ENCODE results near the gene ROCK2.

GRCh38 chr2:11340717-11341116, 3.7 kb downstream of the ROCK2 start:
- TF ChIP-seq, protein P1, sequence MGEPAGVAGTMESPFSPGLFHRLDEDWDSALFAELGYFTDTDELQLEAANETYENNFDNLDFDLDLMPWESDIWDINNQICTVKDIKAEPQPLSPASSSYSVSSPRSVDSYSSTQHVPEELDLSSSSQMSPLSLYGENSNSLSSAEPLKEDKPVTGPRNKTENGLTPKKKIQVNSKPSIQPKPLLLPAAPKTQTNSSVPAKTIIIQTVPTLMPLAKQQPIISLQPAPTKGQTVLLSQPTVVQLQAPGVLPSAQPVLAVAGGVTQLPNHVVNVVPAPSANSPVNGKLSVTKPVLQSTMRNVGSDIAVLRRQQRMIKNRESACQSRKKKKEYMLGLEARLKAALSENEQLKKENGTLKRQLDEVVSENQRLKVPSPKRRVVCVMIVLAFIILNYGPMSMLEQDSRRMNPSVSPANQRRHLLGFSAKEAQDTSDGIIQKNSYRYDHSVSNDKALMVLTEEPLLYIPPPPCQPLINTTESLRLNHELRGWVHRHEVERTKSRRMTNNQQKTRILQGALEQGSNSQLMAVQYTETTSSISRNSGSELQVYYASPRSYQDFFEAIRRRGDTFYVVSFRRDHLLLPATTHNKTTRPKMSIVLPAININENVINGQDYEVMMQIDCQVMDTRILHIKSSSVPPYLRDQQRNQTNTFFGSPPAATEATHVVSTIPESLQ (CRISPR knock-in tag; IDR thresholded peaks at IDR 0.05): no peak
- TF ChIP-seq, protein P2, sequence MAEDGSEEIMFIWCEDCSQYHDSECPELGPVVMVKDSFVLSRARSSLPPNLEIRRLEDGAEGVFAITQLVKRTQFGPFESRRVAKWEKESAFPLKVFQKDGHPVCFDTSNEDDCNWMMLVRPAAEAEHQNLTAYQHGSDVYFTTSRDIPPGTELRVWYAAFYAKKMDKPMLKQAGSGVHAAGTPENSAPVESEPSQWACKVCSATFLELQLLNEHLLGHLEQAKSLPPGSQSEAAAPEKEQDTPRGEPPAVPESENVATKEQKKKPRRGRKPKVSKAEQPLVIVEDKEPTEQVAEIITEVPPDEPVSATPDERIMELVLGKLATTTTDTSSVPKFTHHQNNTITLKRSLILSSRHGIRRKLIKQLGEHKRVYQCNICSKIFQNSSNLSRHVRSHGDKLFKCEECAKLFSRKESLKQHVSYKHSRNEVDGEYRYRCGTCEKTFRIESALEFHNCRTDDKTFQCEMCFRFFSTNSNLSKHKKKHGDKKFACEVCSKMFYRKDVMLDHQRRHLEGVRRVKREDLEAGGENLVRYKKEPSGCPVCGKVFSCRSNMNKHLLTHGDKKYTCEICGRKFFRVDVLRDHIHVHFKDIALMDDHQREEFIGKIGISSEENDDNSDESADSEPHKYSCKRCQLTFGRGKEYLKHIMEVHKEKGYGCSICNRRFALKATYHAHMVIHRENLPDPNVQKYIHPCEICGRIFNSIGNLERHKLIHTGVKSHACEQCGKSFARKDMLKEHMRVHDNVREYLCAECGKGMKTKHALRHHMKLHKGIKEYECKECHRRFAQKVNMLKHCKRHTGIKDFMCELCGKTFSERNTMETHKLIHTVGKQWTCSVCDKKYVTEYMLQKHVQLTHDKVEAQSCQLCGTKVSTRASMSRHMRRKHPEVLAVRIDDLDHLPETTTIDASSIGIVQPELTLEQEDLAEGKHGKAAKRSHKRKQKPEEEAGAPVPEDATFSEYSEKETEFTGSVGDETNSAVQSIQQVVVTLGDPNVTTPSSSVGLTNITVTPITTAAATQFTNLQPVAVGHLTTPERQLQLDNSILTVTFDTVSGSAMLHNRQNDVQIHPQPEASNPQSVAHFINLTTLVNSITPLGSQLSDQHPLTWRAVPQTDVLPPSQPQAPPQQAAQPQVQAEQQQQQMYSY (CRISPR knock-in tag; IDR thresholded peaks at IDR 0.05): no peak
- TF ChIP-seq, protein P3, sequence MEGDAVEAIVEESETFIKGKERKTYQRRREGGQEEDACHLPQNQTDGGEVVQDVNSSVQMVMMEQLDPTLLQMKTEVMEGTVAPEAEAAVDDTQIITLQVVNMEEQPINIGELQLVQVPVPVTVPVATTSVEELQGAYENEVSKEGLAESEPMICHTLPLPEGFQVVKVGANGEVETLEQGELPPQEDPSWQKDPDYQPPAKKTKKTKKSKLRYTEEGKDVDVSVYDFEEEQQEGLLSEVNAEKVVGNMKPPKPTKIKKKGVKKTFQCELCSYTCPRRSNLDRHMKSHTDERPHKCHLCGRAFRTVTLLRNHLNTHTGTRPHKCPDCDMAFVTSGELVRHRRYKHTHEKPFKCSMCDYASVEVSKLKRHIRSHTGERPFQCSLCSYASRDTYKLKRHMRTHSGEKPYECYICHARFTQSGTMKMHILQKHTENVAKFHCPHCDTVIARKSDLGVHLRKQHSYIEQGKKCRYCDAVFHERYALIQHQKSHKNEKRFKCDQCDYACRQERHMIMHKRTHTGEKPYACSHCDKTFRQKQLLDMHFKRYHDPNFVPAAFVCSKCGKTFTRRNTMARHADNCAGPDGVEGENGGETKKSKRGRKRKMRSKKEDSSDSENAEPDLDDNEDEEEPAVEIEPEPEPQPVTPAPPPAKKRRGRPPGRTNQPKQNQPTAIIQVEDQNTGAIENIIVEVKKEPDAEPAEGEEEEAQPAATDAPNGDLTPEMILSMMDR (IDR thresholded peaks at IDR 0.05): no peak
- no peak for TF ChIP-seq ETV6 (CRISPR knock-in tag; IDR thresholded peaks at IDR 0.05)
- no peak for TF ChIP-seq MAX (CRISPR knock-in tag; IDR thresholded peaks at IDR 0.05)
- TF ChIP-seq, protein P4, sequence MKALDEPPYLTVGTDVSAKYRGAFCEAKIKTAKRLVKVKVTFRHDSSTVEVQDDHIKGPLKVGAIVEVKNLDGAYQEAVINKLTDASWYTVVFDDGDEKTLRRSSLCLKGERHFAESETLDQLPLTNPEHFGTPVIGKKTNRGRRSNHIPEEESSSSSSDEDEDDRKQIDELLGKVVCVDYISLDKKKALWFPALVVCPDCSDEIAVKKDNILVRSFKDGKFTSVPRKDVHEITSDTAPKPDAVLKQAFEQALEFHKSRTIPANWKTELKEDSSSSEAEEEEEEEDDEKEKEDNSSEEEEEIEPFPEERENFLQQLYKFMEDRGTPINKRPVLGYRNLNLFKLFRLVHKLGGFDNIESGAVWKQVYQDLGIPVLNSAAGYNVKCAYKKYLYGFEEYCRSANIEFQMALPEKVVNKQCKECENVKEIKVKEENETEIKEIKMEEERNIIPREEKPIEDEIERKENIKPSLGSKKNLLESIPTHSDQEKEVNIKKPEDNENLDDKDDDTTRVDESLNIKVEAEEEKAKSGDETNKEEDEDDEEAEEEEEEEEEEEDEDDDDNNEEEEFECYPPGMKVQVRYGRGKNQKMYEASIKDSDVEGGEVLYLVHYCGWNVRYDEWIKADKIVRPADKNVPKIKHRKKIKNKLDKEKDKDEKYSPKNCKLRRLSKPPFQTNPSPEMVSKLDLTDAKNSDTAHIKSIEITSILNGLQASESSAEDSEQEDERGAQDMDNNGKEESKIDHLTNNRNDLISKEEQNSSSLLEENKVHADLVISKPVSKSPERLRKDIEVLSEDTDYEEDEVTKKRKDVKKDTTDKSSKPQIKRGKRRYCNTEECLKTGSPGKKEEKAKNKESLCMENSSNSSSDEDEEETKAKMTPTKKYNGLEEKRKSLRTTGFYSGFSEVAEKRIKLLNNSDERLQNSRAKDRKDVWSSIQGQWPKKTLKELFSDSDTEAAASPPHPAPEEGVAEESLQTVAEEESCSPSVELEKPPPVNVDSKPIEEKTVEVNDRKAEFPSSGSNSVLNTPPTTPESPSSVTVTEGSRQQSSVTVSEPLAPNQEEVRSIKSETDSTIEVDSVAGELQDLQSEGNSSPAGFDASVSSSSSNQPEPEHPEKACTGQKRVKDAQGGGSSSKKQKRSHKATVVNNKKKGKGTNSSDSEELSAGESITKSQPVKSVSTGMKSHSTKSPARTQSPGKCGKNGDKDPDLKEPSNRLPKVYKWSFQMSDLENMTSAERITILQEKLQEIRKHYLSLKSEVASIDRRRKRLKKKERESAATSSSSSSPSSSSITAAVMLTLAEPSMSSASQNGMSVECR (CRISPR knock-in tag; IDR thresholded peaks at IDR 0.05; ENCODE audit: borderline replicate concordance): no peak
- no peak for TF ChIP-seq ATF1 (CRISPR knock-in tag; IDR thresholded peaks at IDR 0.05)
- TF ChIP-seq NFATC4 (CRISPR knock-in tag; IDR thresholded peaks at IDR 0.05): no peak
- TF ChIP-seq, protein P5, sequence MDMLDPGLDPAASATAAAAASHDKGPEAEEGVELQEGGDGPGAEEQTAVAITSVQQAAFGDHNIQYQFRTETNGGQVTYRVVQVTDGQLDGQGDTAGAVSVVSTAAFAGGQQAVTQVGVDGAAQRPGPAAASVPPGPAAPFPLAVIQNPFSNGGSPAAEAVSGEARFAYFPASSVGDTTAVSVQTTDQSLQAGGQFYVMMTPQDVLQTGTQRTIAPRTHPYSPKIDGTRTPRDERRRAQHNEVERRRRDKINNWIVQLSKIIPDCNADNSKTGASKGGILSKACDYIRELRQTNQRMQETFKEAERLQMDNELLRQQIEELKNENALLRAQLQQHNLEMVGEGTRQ (CRISPR knock-in tag; IDR thresholded peaks at IDR 0.05): no peak
- TF ChIP-seq, protein P6, sequence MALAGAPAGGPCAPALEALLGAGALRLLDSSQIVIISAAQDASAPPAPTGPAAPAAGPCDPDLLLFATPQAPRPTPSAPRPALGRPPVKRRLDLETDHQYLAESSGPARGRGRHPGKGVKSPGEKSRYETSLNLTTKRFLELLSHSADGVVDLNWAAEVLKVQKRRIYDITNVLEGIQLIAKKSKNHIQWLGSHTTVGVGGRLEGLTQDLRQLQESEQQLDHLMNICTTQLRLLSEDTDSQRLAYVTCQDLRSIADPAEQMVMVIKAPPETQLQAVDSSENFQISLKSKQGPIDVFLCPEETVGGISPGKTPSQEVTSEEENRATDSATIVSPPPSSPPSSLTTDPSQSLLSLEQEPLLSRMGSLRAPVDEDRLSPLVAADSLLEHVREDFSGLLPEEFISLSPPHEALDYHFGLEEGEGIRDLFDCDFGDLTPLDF (CRISPR knock-in tag; IDR thresholded peaks at IDR 0.05): no peak
- no peak for TF ChIP-seq TCF7 (CRISPR knock-in tag; IDR thresholded peaks at IDR 0.05; ENCODE audit: low read depth)

All from WTC11 (cell line).